Brain pericyte (primary cell): ENCODE results near the gene PTOV1.
A peak's percentile ranks its signal among the peaks of the same experiment; 100 is the strongest.

Source experiments
- DNase-seq: peaks from one replicate; pipeline ENCODE4 v3.0.0-alpha.2; 2012; ENCODE audit warnings: low read depth, low spot score

PTOV1 gene

GRCh38 chr19:49850487-49851342 lies at the start of gene PTOV1:
Gene PTOV1, plus strand, starts transcription at chr19:49851159.
- DNase-seq: peak; percentile 67

DNA sequence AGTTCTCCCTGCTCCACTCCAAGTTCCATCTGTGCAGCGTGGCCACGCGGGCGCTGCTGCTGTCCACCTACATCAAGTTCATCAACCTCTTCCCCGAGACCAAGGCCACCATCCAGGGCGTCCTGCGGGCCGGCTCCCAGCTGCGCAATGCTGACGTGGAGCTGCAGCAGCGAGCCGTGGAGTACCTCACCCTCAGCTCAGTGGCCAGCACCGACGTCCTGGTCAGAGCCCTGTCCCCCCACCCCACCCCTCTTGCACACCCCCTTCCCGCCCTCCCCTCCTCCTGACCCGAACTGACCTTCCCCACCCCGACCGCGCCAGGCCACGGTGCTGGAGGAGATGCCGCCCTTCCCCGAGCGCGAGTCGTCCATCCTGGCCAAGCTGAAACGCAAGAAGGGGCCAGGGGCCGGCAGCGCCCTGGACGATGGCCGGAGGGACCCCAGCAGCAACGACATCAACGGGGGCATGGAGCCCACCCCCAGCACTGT lies 49.5 kb upstream of the PTOV1 start:
- no peak for DNase-seq

DNA sequence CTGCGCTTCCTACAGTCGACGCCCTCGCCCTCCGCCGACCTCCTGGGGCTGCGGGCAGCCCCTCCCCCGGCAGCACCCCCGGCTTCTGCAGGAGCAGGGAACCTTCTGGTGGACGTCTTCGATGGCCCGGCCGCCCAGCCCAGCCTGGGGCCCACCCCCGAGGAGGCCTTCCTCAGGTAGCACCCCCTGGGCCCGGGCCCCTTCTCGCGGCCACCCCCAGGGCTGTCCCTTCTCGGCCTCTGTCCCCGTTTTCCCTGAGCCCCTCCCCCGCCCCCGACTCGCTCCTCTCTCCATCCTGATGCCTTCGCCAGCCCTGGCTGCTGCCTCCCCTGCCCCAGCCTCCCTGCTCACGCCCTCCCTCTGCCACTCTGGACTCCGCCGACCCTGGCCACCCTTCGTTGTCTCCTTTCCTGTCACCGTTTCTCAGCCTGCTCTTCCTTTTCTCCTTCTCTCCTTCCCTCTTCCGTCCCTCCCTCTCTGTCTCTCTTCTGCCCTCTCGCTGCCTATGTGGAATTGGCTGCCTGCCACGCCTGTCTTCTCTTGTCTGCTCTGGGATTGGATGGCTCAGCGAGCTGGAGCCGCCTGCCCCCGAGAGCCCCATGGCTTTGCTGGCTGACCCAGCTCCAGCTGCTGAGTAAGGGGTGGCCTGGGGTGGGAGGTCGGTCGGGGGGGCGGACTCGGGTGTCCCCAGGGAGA lies 48.8 kb upstream of the PTOV1 start:
- DNase-seq: peak; percentile 61

GRCh38 chr19:49802836-49803528 lies 48.0 kb upstream of the PTOV1 start:
- no peak for DNase-seq

GRCh38 chr19:49803529-49803856 lies 47.5 kb upstream of the PTOV1 start:
- DNase-seq: no peak

GRCh38 chr19:49805822-49806619 lies 44.9 kb upstream of the PTOV1 start:
- DNase-seq: no peak

DNA sequence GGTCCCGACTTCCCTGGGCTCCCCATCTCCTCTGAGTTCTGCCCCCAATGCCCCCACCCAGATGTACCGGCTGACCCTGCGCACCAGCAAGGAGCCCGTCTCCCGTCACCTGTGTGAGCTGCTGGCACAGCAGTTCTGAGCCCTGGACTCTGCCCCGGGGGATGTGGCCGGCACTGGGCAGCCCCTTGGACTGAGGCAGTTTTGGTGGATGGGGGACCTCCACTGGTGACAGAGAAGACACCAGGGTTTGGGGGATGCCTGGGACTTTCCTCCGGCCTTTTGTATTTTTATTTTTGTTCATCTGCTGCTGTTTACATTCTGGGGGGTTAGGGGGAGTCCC lies 44.4 kb upstream of the PTOV1 start:
- no peak for DNase-seq

GRCh38 chr19:49807058-49807903 lies 43.7 kb upstream of the PTOV1 start:
- DNase-seq: no peak

- no peak for DNase-seq
Measured at GRCh38 chr19:49807904-49808675, 42.9 kb upstream of the PTOV1 start.

DNA sequence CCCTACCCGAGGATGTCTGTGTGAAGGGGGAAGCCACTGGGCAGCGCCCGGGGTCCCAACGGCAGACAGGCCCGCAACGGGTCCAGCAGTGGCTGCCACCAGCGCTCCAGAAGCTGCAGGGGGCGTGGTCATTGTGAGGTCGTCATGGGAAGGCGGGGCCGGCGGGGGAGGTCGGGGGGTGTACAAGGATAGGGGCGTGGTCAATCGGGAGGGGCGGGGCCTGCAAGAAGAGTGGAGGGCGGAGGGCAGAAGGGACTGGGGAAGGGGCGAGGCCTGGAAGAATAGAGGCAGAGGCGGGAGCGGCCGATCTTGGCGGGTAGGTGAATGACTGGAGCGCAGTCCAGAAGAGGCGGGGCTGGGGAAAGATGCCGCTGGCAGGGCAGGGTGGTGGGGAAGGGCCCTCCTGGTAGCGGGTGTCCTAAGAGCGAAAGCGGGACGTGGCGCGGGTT lies 42.2 kb upstream of the PTOV1 start:
- DNase-seq: peak; percentile 37

- DNase-seq: no peak
Measured at GRCh38 chr19:49809160-49809940, 41.6 kb upstream of the PTOV1 start.

DNA sequence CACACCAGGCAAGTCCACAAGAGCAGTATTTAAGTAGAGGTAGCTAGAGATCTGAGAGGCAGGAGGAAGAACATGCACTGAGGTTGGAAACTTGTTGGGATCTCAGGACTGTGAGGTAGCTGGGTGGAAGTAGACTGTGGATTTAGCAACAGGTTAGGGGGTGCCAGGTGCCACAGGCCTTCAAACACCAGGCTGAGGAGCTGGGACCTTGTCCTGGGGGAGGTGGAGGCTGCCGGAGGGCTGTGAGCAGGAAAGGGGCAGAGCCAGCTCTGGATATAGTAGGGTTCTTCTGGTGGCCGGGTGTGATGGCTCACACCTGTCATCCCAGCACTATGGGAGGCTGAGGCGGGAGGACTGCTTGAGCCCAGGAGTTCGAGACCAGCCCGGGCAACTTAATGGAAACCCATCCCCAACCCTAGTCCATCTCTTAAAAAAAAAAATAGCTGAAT lies 41.0 kb upstream of the PTOV1 start:
- DNase-seq: no peak

DNA sequence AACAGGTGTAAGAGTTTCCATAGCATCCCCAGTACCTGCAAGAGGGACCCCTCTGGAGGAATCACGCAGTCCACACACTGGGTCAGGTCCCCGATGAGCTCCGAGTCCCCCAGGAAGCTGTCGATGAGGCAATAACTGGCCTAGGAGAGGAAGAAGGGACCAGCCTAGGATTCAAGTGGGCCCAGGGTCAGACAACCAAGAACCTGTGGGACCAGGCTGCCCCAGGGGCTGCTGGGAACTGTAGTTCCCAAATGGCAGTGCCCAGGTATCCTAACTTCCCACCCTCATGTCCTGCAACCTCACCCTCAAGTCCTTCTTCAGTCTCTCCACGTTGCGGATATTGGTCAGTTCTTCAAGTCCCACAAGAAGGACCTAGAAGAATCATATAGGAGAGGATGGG lies 39.6 kb upstream of the PTOV1 start:
- no peak for DNase-seq

DNA sequence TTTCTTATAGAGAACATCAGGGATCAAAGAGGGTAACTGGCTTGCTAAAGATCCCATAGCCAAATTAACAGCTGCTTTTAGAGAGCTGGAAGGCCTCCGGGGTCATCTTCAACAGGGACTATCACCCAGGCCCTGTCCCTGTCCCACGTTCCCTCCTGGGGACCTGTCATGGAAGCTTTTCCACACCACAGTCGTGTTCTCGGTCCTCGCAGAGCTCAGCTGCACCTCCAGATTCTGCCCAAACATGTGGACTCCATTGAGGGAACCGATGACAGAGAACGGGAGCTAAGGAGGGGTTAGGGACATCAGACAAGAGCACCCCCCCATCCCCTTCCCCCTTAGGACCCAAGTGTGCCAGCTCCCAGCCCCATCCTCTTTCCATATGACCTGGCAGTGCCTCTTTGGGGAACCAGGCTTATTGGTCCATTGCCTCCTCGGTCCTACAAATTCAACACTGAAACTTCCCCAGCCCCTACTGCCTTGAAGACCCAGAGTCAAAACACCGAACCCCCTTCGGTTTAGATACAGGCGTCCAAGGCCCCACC lies 38.4 kb upstream of the PTOV1 start:
- DNase-seq: no peak

DNA sequence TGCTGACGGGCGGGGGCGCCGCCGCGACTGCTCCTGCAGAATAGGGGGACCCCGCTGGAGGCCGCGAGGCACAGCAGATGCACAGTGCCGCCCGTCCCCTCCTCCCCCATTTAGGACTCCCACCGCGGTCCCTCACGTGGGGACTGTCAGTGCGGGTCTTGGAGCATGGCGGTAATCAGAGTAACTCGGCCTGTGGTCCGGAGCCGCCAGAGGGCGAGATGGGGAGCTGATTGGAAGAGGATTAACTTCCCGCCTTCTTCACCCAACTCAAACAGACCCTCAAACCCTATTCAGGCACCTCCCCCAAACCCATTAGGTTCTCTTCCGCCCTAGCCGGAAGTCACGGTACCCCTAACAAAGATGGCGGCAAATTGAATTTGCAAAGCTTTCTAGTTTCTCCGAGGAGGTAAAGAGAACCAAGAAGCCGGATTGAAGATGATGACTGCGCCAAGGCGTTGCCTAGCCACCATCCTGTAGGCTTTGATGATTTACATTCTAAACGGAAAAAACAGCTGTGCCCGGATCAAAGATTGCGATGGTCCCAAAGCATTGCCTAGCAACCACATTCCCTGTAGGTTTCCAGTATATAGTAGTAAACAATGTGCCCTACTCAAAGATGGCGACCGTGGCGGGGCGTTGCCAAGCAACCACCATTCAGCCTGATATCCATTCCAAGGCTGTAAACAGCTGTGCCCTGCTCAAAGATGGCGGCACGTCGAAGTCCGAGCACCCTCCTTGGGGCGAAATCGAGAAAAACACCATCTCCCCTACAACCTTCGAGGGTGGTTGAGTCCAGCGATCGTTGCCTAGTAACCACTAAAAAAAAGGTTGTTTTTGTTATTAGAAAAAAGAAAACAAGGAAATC lies 37.7 kb upstream of the PTOV1 start, which contains the start of gene FUZ:
FUZ (minus strand) TSS at position 296 of the 865 bp plus-strand sequence; CDS start at position 110, 186 bp downstream.
- peak; percentile 96 for DNase-seq

DNA sequence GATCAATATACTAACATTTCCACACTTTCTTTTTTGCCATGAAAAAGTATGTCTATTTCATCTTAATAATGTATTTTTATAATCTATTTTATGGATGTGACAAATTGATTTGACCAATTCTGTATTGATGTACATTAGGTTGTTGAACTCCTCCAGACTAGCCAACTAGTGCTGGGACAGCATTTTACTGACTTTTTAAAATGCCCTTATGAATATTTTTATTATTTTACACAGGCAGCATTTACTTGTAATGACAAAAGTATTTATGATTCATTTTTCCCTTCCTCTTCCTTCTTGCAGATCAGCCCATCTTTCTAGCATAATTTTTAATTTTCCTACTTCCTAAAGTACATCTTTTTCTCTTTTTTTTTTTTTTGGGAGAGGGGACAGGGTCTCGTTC lies 36.9 kb upstream of the PTOV1 start:
- DNase-seq: no peak

GRCh38 chr19:49816590-49816989 lies 34.4 kb upstream of the PTOV1 start:
- DNase-seq: no peak
